DMS153 treated with DMSO at 0.1 percent for 48 hours (cell line): ENCODE data around the gene PRDX5.

Source experiments
- DNase-seq: peaks from one replicate; lab custom pipeline; 2025; ENCODE audit not compliant: unreplicated experiment; lab: John Stamatoyannopoulos, UW

PRDX5 gene

DNA sequence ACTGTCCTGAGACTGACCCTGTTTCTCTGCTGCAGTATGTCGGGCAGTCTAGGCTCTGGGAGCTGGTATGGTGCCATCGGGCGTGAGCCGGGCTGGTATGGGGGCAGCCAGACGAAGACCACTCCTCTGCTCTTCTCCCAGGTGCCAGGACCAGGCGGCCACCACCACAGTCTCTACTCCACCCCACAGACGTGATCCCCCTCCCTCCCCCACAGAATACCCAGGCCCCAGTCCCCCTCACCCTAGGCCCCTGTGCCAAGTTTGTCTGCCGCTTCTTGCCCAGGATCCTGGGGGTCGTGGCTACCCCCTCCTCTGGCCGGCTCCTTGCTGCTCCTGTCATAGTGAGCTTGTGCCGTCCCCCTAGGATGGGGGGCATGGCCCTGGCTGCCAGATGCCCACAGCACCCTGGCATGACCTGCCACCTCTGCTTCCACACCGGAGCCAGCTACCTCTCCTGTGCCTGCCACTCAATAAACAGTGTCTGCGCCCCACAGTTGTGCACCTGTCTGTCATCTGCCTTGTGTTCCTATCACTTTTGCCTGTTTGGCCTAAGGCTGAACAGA, 28.8 kb upstream of the PRDX5 start:
- DNase-seq = no peak

DNA sequence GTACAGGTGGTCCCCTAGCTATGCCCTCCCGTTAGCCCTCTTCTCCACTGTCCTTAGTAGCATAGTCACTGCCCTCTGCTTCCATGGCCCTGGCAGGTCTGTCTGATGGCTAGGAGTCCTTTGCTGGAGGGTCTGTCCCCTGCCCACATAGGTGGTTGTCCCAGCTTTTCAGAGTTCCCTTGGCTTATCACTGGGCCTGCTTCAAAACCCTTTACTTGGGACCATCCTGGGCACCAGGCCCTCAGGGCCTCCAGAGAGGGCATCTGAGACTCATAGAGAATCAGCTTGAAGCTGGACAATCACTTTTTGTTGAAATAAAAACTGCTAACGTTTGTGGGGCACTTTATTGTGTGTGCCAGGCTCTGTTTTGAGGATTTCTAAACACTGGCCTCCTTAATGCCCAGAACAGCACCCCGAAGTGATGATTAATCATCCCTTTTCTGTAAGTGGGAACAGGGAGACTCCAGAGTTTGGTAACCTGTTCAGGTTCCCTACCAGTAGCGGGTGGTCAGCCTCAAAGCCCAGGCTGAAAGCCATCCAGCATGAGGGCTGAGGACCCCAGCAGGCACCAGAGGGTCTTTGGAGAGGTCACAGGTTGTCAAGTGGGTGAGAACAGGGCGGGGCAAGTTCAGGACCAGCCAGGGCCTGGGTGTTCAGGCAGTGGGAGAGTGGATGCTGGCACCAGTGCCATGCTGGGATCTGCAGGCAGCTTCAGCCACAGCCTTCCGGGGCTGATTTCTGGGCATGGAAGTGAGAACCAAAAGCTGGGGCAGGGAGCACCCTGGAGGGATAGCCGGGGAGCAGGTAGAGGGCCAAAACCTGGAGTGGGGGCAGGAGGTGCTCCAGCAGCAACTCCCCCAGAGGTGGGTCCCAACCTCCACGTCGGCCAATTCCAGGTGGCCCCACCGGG, 27.3 kb upstream of the PRDX5 start:
- no peak for DNase-seq

GRCh38 chr11:64291262-64291751, 26.6 kb upstream of the PRDX5 start, which contains the start of gene KCNK4:
Gene KCNK4 (plus strand): TSS chr11:64291302. CDS start chr11:64293019, 1,717 bp downstream.
- no peak for DNase-seq

DNA sequence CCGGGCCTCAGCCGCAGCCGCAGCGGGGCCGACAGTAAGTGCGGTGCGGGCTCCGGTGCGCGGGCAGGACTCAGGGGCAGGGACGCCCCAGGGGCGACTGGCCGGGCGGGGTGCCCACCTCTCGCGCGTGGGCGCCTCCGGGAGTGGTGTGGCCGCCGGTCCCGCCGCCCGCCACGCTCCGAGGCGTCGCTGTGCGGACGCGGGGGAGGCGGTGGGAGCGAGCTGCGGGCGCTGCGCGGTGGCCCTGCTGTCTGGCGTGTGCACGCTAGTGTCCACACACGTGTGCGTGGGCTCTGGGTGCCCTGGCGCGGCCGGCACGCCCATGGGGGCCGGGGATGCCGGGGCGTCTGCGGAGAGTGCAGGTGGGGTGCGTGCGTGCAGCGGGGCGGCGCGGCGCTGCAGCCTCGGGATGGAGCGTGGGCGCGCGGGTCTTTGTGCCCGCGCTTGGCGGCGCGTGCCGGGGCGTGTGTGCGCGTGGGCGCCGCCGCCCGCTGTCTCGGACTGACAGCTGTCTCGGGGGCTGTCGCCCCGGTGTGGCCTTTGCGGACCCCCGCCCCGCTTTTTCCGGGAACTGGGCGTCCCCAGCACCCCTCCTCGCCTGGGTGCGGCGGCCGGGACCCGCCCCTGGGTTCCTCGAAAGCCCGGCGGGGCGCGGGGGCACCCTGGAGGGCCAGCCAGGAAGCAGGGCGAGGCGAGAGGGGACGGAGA, 26.0 kb upstream of the PRDX5 start:
- no peak for DNase-seq

GRCh38 chr11:64292460-64293254, 25.3 kb upstream of the PRDX5 start:
- DNase-seq = no peak

DNA sequence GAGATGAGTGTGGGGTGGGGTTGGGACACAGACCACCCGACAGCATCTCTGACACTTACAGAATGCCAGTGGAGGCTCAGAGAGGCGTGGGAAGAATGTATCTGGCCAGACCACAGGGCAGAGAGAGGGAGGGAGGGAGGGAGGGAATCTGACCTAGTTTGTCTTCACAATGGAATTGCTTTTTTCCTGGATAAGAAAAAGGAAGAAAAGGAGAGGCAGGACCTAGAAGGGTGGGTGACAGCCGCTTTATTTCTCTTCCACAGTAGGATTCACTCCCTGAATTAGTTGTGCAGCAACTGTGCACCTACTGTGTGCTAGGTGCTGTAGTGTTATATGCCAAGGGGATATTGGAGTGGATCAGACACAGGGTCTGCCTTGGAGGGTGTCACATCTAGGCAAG, 23.1 kb upstream of the PRDX5 start:
- DNase-seq = no peak

DNA sequence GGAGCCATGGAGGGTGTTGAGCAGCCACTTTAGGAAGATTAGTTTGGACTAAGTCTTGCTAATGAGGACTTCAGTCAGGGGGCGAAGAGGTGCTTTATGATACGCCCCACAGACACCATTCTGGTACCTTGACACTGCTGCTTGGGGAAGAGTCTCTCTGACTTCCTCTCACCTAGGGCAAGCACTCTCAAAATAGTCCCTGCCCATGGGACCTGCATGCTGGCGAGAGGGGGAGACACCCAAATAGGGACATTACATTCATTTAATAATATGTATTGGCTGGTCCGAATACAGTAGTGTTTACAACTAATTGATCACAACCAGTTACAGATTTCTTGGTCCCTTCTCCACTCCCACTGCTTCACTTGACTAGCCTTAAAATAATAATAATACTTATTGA, 22.2 kb upstream of the PRDX5 start:
- DNase-seq = no peak

DNA sequence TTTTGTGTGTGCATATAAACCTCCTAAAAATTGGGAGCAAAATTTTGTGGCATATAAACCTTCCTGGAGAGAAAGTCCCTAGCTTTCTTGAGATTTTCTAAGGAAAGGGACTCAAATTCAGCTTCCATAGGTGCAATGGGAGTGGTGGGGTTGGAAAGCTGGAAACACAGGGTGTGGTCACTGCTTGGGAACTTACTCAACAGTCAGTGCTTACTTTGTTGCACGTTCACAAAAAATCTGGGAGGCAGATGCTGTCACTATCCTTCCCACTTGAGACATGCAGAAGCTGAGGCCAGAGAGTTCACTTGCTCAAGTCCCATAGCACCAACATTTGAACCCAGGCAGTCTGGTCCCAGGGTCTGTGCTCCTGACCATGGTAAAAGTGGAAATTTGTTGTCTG, 21.7 kb upstream of the PRDX5 start:
- DNase-seq = no peak

DNA sequence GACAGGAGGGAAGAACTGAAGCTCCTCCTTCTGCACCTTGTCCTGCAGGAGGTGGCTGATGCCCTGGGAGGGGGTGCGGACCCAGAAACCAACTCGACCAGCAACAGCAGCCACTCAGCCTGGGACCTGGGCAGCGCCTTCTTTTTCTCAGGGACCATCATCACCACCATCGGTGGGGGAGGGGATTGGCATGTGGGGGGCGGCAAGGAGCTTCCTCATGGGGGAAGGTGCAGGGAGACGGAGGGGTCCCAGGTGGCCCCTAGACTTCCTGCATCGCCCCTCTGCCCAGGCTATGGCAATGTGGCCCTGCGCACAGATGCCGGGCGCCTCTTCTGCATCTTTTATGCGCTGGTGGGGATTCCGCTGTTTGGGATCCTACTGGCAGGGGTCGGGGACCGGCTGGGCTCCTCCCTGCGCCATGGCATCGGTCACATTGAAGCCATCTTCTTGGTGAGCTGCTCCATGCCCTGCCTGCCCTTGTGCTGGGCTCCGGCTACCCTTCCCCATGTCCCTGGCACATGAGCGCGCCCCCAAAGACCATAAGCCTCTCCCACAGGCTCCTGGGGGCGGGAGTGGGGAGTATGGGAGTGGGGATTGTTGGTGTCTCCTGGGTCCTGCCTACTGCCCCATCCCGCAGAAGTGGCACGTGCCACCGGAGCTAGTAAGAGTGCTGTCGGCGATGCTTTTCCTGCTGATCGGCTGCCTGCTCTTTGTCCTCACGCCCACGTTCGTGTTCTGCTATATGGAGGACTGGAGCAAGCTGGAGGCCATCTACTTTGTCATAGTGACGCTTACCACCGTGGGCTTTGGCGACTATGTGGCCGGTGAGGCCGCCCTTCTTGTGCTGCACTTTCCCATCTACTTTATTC, 20.9 kb upstream of the PRDX5 start:
- no peak for DNase-seq

DNA sequence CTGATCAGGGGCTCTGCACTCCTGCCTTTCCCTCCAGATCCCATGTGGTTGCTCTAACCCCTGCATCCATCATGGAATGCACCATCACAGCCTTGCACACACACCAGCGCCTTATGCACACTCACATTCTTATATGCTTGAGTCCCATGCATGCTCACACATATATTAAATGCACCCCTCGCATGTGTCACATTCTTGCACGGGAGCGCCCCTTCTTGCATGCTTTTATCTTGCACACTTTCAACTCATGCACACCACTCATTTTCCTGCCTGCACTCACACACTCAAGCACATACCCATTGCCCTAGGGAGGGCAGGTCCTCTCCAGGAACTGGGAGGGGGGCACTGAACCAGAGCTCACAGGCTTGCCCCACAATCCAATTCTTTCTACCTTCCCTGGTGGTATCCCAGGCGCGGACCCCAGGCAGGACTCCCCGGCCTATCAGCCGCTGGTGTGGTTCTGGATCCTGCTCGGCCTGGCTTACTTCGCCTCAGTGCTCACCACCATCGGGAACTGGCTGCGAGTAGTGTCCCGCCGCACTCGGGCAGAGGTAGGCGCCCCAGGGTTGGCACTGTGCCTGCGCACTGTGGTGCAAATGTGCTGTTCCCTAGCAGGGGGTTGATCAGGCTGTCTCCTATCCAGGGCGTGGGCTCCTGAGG, 20.1 kb upstream of the PRDX5 start:
- DNase-seq = no peak

- no peak for DNase-seq
These were observed 18.7 kb upstream of the PRDX5 start for GRCh38 chr11:64298966-64299846.

- no peak for DNase-seq
These were observed 17.9 kb upstream of the PRDX5 start, which contains the start of gene CATSPERZ for GRCh38 chr11:64299847-64300648. Gene CATSPERZ (plus strand): TSS chr11:64300358. CDS start chr11:64300411, 53 bp downstream.

DNA sequence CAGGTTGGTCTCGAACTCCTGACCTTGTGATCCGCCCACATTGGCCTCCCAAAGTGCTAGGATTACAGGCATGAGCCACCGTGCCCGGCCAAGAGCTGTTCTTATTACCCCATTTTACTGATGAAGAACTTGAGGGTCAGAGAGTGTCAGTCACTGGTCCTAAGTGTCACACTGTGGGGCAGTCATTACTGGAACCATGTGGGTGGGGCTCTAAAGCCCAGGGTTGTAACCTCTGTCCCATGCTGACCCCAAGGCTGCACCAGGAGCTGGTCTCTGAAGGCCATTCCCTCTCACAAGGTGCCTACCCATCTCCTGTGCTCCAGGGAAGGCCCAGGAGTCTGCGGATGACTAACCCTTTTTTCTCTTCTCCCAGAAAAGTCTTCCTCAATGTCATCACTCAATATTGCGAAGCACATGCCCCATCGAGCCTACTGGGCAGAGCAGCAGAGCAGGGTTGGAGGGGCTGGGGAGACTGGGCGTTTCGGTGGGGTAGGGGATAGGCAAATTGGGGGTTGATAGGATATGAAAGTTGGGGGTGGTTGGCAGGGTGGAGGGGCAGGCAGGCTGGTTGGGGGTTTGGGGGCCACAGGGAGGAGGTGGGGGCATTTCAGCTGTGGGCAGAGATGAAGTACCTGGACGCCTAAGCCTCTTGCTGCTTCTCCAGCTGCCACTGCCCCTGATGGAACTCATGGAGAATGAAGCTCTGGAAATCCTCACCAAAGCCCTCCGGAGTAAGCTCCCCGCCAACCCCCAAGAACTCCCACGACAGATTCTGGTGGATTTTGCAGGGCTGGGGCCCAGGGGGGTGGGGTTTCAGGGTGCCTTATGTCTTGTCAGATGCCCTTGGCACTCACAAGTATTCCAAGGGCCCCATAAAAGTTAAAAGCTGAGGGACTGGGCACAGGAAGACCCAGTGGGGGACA, 14.6 kb upstream of the PRDX5 start:
- DNase-seq = no peak

DNA sequence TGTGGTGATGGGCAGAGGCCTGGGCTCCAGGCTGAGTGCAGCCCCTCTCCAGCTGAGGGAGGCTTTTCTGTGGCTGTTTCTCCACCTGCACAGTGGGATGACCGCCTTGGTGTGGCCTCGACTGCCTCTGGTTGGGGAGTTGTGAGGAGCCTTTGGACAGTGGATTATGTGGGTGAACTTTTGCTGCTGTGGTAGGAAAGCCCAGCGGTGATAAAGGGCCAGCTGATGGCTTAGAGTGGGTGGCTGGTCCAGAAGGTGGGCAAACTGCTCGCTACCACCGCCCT, 13.9 kb upstream of the PRDX5 start:
- DNase-seq = no peak

- peak; percentile 83 for DNase-seq
These were observed 13.4 kb upstream of the PRDX5 start for GRCh38 chr11:64304316-64305072.

DNA sequence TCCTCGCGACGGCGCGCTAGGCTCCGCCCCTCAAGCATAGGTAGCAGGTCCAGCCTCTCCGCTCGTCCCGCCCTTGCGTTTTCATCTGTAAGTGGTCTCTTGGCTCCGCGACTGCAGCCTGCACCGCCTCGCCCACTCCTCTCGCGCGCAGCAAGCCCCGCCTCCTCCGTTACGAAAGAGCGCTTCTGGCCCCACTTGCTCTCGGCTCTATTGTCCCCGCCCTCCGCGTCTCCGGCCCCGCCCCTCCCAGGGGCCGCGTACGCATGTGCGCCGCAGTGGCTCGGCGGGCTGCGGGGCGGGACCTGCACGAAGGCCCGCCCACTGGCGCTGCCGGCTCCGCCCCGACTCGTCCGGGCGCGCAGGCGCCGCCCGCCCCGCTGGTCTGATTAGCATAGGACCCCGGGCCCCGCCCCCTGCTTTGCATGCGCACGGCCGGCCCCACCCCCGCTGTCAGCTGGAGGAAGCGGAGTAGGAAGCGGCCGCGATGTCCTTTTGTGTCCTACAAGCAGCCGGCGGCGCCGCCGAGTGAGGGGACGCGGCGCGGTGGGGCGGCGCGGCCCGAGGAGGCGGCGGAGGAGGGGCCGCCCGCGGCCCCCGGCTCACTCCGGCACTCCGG, 12.7 kb upstream of the PRDX5 start, which contains the start of gene ESRRA:
TSS of gene ESRRA (plus strand) at position 450 of the 616 bp plus-strand sequence. CDS start 1,656 bp downstream, outside the sequence.
- DNase-seq = peak; percentile 99
